ENCODE measurements around the gene SLITRK3.

Gene SLITRK3

GRCh38 chr3:165212580-165212979 lies 16.4 kb upstream of the SLITRK3 start:
- H3K9me3 Mint-ChIP-seq, result no peaks in the 10 kb centered on the region
- H3K4me1 Mint-ChIP-seq, result no peaks in the 10 kb centered on the region
- no peaks in the 10 kb centered on the region for H3K36me3 Mint-ChIP-seq (ENCODE audit: low read depth)
- no peak for TF ChIP-seq CTCF (IDR thresholded peaks at IDR 0.05; ENCODE audit: unreplicated experiment in 3 of 3)
- H3K27ac Mint-ChIP-seq, result no peak overlapping the region
- no peaks in the 10 kb centered on the region for H3K27me3 Mint-ChIP-seq (ENCODE audit: low read depth)
- no peak overlapping the region for H3K4me3 Mint-ChIP-seq

DNA sequence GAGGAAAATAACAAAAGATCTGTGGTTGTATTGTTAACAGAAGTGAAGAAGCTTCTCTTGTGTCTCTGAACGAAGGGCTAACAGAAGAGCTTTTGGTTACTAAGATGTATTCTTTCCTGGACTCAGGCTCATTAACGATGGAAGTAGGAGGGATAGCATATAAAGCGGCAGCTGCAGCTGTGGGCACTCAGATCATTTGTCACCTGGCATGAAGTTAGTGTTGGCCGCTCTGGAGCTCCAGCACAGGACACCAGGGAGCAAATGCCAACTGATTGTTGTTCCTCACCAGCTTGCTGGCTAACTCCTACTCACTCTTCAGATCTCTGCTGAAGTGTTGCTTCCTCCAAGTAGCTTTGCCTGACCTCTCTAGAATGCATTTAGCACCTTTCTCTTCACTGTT lies 15.5 kb upstream of the SLITRK3 start:
- TF ChIP-seq CTCF (IDR thresholded peaks at IDR 0.05; ENCODE audit: unreplicated experiment in 3 of 3), result no peak
- no peak overlapping the region for H3K4me3 Mint-ChIP-seq
- peaks cover 4% of the 10 kb centered on the region for H3K4me1 Mint-ChIP-seq
- no peaks in the 10 kb centered on the region for H3K9me3 Mint-ChIP-seq
- H3K27ac Mint-ChIP-seq, result no peak overlapping the region
- peaks cover 4% of the 10 kb centered on the region for H3K27me3 Mint-ChIP-seq (ENCODE audit: low read depth)
- no peaks in the 10 kb centered on the region for H3K36me3 Mint-ChIP-seq (ENCODE audit: low read depth)

- Mint-ChIP-seq H3K36me3 (ENCODE audit: low read depth) (no peaks in the 10 kb centered on the region), H3K9me3 (no peaks in the 10 kb centered on the region), H3K27me3 (ENCODE audit: low read depth) (peaks cover 4% of the 10 kb centered on the region), H3K4me1 (peaks cover 6% of the 10 kb centered on the region), H3K4me3 (no peak overlapping the region), H3K27ac (no peak overlapping the region)
- TF ChIP-seq CTCF (IDR thresholded peaks at IDR 0.05; ENCODE audit: unreplicated experiment in 3 of 3), result no peak
Observed at GRCh38 chr3:165210727-165211126, 14.5 kb upstream of the SLITRK3 start.

GRCh38 chr3:165210132-165210531 lies 13.9 kb upstream of the SLITRK3 start:
- no peak overlapping the region for H3K4me3 Mint-ChIP-seq
- no peaks in the 10 kb centered on the region for H3K9me3 Mint-ChIP-seq
- peaks cover 4% of the 10 kb centered on the region for H3K27me3 Mint-ChIP-seq (ENCODE audit: low read depth)
- H3K36me3 Mint-ChIP-seq (ENCODE audit: low read depth), result no peaks in the 10 kb centered on the region
- no peak overlapping the region for H3K27ac Mint-ChIP-seq
- H3K4me1 Mint-ChIP-seq, result peaks cover 6% of the 10 kb centered on the region
- peak; percentile 28 to 44 (median 39) for TF ChIP-seq CTCF (IDR thresholded peaks at IDR 0.05; ENCODE audit: unreplicated experiment in 3 of 3)

GRCh38 chr3:165206454-165207266 lies 10.5 kb upstream of the SLITRK3 start:
- TF ChIP-seq CTCF (IDR thresholded peaks at IDR 0.05; ENCODE audit: unreplicated experiment in 3 of 3), result peak; percentile 90 to 96 (median 90)
- Mint-ChIP-seq H3K36me3 (ENCODE audit: low read depth) (no peaks in the 10 kb centered on the region), H3K9me3 (no peaks in the 10 kb centered on the region), H3K27ac (peak overlapping the region in 1 of 3 experiments; percentile 14), H3K4me1 (peaks cover 6% of the 10 kb centered on the region), H3K27me3 (ENCODE audit: low read depth) (peaks cover 14% of the 10 kb centered on the region), H3K4me3 (peak overlapping the region; percentile 73 to 83 (median 80))

- no peak overlapping the region for H3K27ac Mint-ChIP-seq
- H3K4me3 Mint-ChIP-seq, result no peak overlapping the region
- H3K27me3 Mint-ChIP-seq (ENCODE audit: low read depth), result peaks cover 29% of the 10 kb centered on the region
- TF ChIP-seq CTCF (IDR thresholded peaks at IDR 0.05; ENCODE audit: unreplicated experiment in 3 of 3), result no peak
- H3K9me3 Mint-ChIP-seq, result no peaks in the 10 kb centered on the region
- no peaks in the 10 kb centered on the region for H3K36me3 Mint-ChIP-seq (ENCODE audit: low read depth)
- peaks cover 6% of the 10 kb centered on the region for H3K4me1 Mint-ChIP-seq
Observed at GRCh38 chr3:165204445-165204844, 8.3 kb upstream of the SLITRK3 start.
